ENCODE measurements around the gene DLG2.

DLG2 gene

DNA sequence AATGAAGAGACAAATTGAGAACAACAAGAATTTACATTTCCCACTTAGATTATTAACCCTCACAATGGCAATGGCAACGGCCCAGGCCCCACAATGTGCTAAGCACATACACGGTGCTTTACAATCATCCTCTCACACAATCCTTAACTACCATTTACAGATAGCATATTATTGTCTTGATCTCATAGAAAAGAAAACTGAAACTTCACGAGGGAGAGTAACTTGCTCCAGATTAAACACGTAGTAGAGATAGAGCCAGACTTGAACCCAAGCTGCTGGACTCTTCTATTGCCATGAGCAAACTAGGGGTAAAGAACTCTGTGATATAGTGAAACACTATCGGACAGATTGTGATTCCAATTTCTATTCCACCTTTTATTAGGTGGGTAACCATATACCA is 665.1 kb downstream of the DLG2 start:
- DNase-seq: no peak

DNA sequence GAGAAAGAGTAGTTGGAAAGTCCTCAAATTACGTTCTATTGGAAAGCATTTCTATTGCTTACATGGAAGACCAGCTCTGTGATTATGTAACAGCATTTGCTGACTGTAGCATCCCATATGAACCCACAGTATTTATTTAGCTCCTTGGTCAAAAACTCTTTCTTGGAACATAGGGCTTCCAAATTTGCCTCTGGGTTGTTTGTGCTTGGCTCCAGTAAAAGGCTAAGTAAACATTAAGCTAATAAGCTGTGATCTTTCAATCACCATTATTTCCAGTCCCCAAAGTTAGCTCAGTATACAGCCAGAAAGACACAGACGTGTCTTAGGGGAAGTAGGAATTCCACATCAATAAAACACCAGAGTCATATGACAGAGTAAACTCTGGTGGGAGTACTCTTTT is 668.8 kb downstream of the DLG2 start:
- DNase-seq: no peak

- DNase-seq: no peak
These were observed 676.4 kb downstream of the DLG2 start for GRCh38 chr11:84950569-84951270.

- DNase-seq: no peak
These were observed 679.1 kb downstream of the DLG2 start for GRCh38 chr11:84947970-84948580.

- no peak for DNase-seq
These were observed 680.1 kb downstream of the DLG2 start for GRCh38 chr11:84947070-84947469.

- no peak for DNase-seq
These were observed 696.3 kb downstream of the DLG2 start for GRCh38 chr11:84930863-84931262.

DNA sequence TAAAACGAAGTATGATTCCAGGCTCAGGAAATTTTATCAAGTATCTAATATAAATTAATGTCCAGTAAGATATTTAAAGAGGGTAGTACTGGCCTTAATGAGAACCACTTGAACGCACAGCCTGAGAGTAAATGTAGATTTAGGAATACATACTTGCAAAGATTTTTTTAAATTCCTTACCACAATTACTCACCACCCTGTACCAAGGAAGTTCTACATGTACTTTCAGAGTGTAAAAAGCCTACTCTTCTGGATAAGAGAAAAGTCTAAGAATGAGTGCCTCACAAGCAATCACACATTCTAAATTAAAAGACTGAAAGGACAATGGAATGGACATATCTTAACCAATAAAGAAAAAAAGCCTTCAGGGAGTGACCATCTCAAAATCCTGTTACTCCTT is 697.4 kb downstream of the DLG2 start:
- no peak for DNase-seq

GRCh38 chr11:84924154-84924692 is 702.9 kb downstream of the DLG2 start:
- DNase-seq: no peak

DNA sequence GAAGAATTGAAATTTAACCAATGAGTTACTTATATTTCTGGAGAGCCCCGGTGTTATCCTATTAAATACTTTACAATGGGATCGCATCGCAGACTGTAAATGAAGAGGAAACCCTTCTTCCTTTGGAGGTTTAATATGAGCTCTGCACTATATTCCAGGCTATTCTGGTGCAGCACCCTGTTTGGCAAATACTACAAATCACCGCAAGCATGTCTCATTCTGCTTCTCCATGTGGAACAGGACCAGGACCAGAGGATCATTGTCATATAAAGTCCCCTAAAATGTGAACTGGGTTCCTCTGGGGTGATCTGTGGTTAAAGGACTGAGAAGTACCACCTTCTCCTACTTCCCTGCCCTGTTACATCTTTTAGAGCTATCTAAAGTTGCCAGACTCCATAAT is 703.7 kb downstream of the DLG2 start:
- no peak for DNase-seq

- DNase-seq: no peak
These were observed 704.3 kb downstream of the DLG2 start for GRCh38 chr11:84922836-84923235.

DNA sequence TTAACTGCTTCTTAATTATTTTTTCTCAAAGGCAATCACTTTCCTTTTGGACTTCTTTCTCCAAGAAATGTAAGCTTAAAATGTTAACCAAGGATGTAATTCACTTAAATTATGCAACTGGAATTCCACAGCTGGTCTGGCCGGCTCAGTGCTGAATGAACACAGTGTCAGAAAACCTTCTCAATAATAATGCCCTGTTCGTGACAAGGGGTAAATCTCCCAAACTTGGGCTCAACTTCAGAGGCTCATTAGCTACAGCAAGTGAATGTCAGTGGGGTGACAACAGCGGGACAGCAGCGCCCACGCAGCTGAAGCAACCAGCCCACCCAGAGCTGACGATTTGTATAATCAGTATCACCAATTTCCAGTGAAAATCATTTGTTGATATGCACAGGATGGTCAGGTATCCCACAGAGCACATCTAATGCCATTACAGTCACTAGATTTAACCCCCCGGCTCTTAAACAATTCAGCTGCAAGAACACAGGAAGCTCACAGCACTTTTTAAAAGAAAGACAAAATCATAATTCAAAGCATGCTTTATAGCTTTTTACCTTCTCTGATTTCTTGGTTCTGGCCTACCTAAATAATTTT is 704.8 kb downstream of the DLG2 start:
- no peak for DNase-seq

GRCh38 chr11:84914511-84914910 is 712.6 kb downstream of the DLG2 start:
- no peak for DNase-seq

GRCh38 chr11:84909740-84910139 is 717.4 kb downstream of the DLG2 start:
- DNase-seq: no peak

DNA sequence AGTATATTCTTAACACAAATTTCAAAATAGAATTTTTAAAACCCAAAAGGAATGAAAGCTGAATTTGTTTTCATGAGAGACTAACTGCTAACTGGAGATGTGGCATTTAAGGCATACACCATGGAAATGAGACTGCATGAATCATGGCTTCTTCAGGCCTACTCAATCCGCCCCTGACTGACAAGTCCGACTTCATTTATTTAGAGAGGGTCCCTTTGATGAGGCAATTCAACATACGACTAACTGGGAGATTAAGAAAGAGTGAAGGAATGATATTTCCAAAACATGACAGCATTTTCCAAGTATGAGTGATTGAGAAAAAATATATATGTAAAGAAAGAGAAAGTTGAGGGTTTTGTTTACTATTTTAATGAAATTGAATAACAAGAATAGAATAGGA is 720.1 kb downstream of the DLG2 start:
- DNase-seq: no peak

DNA sequence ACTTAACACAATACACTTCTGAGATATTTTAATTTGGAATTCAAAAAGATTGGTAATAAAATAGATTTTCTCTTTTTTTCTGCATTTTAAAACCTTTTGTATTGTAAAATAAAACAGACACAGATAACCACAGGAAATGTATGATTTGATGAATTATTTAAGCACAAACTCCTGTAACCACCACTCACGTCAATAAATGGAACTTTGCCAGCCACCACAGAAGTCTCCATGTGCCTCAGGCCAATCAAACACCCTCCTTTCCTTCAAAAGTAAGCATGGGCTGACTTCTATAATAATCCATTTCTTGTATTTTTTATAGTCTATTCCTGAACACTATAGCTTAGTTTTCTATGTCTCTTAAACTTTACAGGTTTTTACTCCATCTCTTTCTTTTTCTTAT is 721.7 kb downstream of the DLG2 start:
- no peak for DNase-seq

DNA sequence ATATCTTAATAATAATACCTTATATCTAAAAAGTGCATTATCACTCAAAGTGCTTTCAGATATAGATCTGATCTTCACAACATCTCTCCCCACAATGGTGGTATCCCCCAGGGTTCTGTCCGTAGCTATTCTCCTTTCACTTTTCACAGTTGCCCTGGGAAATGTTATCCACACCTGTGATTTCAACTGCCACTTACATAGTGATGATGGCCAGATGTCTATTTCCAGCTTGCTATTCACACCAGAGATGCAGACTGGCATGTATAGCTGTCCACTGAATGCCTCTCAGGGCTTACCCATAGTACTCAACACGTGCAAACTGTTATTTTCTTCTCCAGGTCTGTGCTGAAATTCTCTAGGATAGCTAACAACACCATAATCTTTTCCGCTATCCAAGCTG is 724.7 kb downstream of the DLG2 start:
- DNase-seq: no peak

DNA sequence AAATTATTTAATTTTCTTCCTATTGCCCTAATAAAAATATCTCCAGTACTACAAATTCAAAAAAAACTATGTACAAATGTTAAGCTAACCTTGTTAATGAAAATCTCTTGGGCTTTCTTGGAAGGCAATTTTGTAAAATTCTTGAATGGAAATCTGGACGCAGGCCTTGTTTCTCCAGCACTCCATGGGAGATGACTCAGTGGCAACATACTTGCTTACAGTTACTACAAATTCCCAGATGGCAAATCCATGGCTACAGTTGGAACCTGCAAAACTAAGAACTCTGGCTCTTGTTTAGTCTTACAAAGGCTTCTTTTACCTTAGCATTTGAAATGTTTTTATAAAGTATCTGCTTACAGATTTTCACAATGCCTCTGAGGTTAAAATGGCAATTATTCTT is 725.2 kb downstream of the DLG2 start:
- DNase-seq: no peak

- DNase-seq: no peak
These were observed 727.4 kb downstream of the DLG2 start for GRCh38 chr11:84899740-84900139.

DNA sequence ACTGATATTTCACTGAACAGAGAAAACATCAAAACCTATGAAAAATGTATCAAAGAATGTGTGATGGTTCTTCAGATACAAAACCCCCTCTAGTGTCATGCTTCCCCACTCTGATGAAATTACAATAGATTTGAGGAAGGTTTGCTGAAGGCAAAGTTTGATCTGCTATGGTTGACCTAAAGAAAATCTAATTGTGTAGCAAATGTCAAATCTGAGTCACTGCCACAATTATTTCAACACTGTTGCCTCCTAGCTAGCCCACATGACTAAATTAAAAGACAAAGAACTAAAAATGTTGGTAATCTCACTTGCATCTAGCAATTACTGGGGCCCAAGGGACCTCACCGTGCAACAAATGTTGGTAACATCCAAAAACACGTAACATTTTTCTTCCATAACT is 728.0 kb downstream of the DLG2 start:
- DNase-seq: no peak

- DNase-seq: no peak
These were observed 732.5 kb downstream of the DLG2 start for GRCh38 chr11:84894666-84895065.

GRCh38 chr11:84890676-84891075 is 736.5 kb downstream of the DLG2 start:
- DNase-seq: no peak

GRCh38 chr11:84889556-84889955 is 737.6 kb downstream of the DLG2 start:
- DNase-seq: no peak

GRCh38 chr11:84887055-84887629 is 740.0 kb downstream of the DLG2 start:
- DNase-seq: no peak

DNA sequence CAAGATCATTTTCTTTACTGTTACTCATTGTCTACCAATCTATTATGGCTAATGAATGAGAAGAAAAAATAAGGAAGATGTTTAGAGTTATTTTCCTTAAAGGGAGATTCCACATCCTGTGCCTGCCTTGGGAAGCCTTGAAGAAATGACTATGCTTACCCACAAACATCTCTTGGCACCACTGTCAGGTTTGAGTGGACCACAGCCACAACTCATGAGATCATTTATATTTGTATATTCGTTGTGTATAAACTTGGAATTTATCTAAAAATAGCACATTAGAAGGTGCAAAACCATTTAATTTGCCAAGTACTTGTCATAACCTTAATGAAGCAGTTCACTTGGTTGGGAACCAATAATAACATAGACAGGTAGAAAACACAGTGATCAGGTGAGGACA is 740.8 kb downstream of the DLG2 start:
- DNase-seq: no peak
